B cell (primary cell): ENCODE measurements around the gene TPTE2. TPM values are rescaled to one million over a fixed set of nuclear protein-coding genes. Genes with fewer than 3 reads are reported as not detected.

Experiments used
- ATAC-seq: fragments of 200-7000 bp; cut with Tn5 transposase; one replicate; pipeline ENCODE4 v1.10.0; 2021; ENCODE audit warnings: low read depth, mild to moderate bottlenecking, moderate number of reproducible peaks, moderate library complexity
- CTCF ChIA-PET: fragments of 350-600 bp; sonication (Branson Sonifier 250); formaldehyde crosslinking; loops from one replicate; lab custom pipeline; 2021; ENCODE audit warnings: antibody characterized with exemption, inconsistent platforms; lab: Charles Lee
- POLR2A ChIA-PET: fragments of 350-600 bp; sonication (Branson Sonifier 250); formaldehyde crosslinking; loops from one replicate; lab custom pipeline; 2021; ENCODE audit warnings: antibody characterized with exemption; lab: Charles Lee
- DNase-seq: peaks from one replicate; pipeline ENCODE4 v3.0.0; 2013
- H2AFZ ChIP-seq: 2 replicates; pipeline ENCODE4 v1.6.1; 2012; ENCODE audit warnings: mild to moderate bottlenecking, low read depth, low read length; ENCODE audit not compliant: insufficient read depth, poor library complexity, severe bottlenecking
- H3K27ac ChIP-seq, 2 donors: 1 replicate in 1 of 2; 2 replicates in 1 of 2; pipeline ENCODE4 v1.5.1; 2012 to 2013; ENCODE audit warnings: low read length in 2 of 2, mild to moderate bottlenecking in 2 of 2, moderate library complexity in 1 of 2
- H3K27me3 ChIP-seq, 4 experiments: fragments of 200-600 bp in 1 of 4; sonication (generic) in 1 of 4; replicated peaks in 1 of 4; 1 replicate in 2 of 4; 2 replicates in 2 of 4; pipeline versions ENCODE4 v1.6.1 to v1.7.0; 2013 to 2016; ENCODE audit warnings: low read length in 3 of 4, mild to moderate bottlenecking in 2 of 4, mixed read lengths in 1 of 4, moderate library complexity in 1 of 4; ENCODE audit not compliant: insufficient read depth in 4 of 4, control insufficient read depth in 3 of 4; ENCODE audit errors: control extremely low read depth in 1 of 4
- H3K36me3 ChIP-seq, 2 experiments: replicated peaks in 1 of 2; 1 replicate in 1 of 2; 2 replicates in 1 of 2; pipeline versions ENCODE4 v1.6.1 to v1.7.1; 2013; ENCODE audit warnings: low read length in 1 of 2; ENCODE audit not compliant: insufficient read depth in 2 of 2, control insufficient read depth in 1 of 2; ENCODE audit errors: control extremely low read depth in 1 of 2, extremely low read depth in 1 of 2
- H3K4me1 ChIP-seq, 2 donors: fragments of 200-600 bp in 1 of 2; sonication (generic) in 1 of 2; 1 replicate in 1 of 2; 2 replicates in 1 of 2; pipeline versions ENCODE4 v1.5.1 to v1.6.1; 2013 to 2017; ENCODE audit warnings: low read length in 2 of 2; ENCODE audit not compliant: control insufficient read depth in 2 of 2, insufficient read depth in 2 of 2
- H3K4me2 ChIP-seq: replicated peaks from 2 replicates; pipeline ENCODE3; 2012; ENCODE audit warnings: mild to moderate bottlenecking, low read depth, low read length; ENCODE audit not compliant: poor library complexity, severe bottlenecking
- H3K4me3 ChIP-seq, 5 experiments: fragments of 200-600 bp in 1 of 5; sonication (generic) in 1 of 5; 1 replicate in 3 of 5; 2 replicates in 2 of 5; pipeline versions ENCODE4 v1.5.1 to v1.7.0; 2011 to 2016; ENCODE audit warnings: low read length in 4 of 5, mild to moderate bottlenecking in 4 of 5, low read depth in 2 of 5, control low read depth in 1 of 5, moderate library complexity in 1 of 5; ENCODE audit not compliant: insufficient read depth in 1 of 5; ENCODE audit errors: control extremely low read depth in 1 of 5, extremely low read depth in 1 of 5
- H3K79me2 ChIP-seq: fragments of 200-600 bp; sonication (generic); one replicate; pipeline ENCODE4 v1.6.0; 2016; ENCODE audit warnings: low read length; ENCODE audit not compliant: control insufficient read depth, insufficient read depth
- H3K9ac ChIP-seq: fragments of 200-600 bp; sonication (generic); 2 replicates; pipeline ENCODE4 v1.6.1; 2017; ENCODE audit warnings: mild to moderate bottlenecking, low read length, moderate library complexity
- H3K9me3 ChIP-seq, 3 donors: one replicate each; pipeline versions ENCODE4 v1.6.1 to v1.7.1; 2013; ENCODE audit warnings: low read length in 2 of 3; ENCODE audit not compliant: control insufficient read depth in 2 of 3, insufficient read depth in 1 of 3; ENCODE audit errors: control extremely low read depth in 1 of 3
- H4K20me1 ChIP-seq: 2 replicates; pipeline ENCODE4 v1.6.0; 2012; ENCODE audit warnings: mild to moderate bottlenecking, low read length; ENCODE audit not compliant: insufficient read depth, control insufficient read depth, poor library complexity, severe bottlenecking
- H3K27ac Mint-ChIP-seq: one replicate; pipeline ENCODE4 v1.8.0; 2021; ENCODE audit warnings: mixed read lengths
- H3K27me3 Mint-ChIP-seq: one replicate; pipeline ENCODE4 v1.8.0; 2021; ENCODE audit warnings: mixed read lengths
- H3K4me1 Mint-ChIP-seq: one replicate; pipeline ENCODE4 v1.8.0; 2021; ENCODE audit warnings: mixed read lengths
- H3K4me3 Mint-ChIP-seq: one replicate; pipeline ENCODE4 v1.8.0; 2021; ENCODE audit warnings: mixed read lengths
- H3K9me3 Mint-ChIP-seq: one replicate; pipeline ENCODE4 v1.8.0; 2022; ENCODE audit warnings: mixed read lengths; ENCODE audit not compliant: insufficient read depth
- EZH2 ChIP-seq: IDR thresholded peaks from 2 replicates; pipeline ENCODE4 v1.6.1; 2012; ENCODE audit warnings: borderline replicate concordance, low read depth, mild to moderate bottlenecking, moderate library complexity, low read length; ENCODE audit not compliant: insufficient read depth, poor library complexity, severe bottlenecking
- WGBS: methylation state at CpG from one replicate; pipeline ENCODE4 v1.1.5; 2013; ENCODE audit warnings: missing lambda C conversion rate; ENCODE audit not compliant: insufficient coverage; 5-methylcytosine and 5-hydroxymethylcytosine counted together
- intact Hi-C: fragments of 100-400 bp; cut with micrococcal nuclease; formaldehyde crosslinking; loops from one replicate; pipeline ENCODE4 v1.10.0; 2022
- polyA plus RNA-seq: library from polyadenylated mRNA; depleted of rRNA; stranded (reverse); fragments of >200 nt; gene quantifications from 2 replicates; pipeline ENCODE4 v1.2.3, GENCODE V29; 2012
- total RNA-seq, 2 donors: library from RNA; stranded (reverse); fragments of 120-200 nt in 1 of 2; gene quantifications; 1 replicate in 1 of 2; 2 replicates in 1 of 2; pipeline versions ENCODE4 v1.2.3 to v1.2.4, GENCODE V29; 2013 to 2022
- TF ChIP-seq, protein P1 (sequence below): fragments of 200-600 bp; IDR thresholded peaks from one replicate; pipeline ENCODE4 v1.8.0; 2022; ENCODE audit warnings: antibody characterized with exemption, mild to moderate bottlenecking

The TPTE2 gene
- total and polyA plus RNA-seq, 2 donors (not counting 1 experiment from before 2014, with no cell fraction given) = not detected

DNA sequence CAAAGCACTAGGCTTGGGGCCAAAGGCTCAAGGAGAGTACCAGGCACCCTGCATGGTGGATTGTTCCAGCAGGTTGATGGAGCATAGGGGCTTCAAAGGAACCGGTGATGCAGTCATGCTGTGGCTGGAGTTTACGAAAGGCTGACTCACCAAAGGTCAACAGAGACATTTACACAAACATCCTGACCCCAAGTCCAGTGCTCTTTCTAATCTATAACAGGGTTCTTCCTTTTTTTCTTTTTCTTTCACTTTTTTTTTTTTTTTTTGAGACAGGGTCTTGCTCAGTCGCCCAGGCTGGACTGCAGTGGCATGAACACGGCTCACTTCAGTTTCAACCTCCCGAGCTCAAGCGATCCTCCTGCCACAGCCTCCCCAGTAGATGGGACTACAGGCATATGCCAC, 35.6 kb upstream of the TPTE2 start:
- no peaks in the 10 kb centered on the region for H3K36me3 ChIP-seq
- 75% methylated on average over 6 of the region's 6 CpGs for WGBS
- no peak overlapping the region for H3K27ac Mint-ChIP-seq
- H3K9ac ChIP-seq = no peak overlapping the region
- CTCF ChIA-PET = no interaction called here
- H3K4me1 Mint-ChIP-seq = peaks cover 1% of the 10 kb centered on the region
- TF ChIP-seq, protein P1, sequence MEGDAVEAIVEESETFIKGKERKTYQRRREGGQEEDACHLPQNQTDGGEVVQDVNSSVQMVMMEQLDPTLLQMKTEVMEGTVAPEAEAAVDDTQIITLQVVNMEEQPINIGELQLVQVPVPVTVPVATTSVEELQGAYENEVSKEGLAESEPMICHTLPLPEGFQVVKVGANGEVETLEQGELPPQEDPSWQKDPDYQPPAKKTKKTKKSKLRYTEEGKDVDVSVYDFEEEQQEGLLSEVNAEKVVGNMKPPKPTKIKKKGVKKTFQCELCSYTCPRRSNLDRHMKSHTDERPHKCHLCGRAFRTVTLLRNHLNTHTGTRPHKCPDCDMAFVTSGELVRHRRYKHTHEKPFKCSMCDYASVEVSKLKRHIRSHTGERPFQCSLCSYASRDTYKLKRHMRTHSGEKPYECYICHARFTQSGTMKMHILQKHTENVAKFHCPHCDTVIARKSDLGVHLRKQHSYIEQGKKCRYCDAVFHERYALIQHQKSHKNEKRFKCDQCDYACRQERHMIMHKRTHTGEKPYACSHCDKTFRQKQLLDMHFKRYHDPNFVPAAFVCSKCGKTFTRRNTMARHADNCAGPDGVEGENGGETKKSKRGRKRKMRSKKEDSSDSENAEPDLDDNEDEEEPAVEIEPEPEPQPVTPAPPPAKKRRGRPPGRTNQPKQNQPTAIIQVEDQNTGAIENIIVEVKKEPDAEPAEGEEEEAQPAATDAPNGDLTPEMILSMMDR = no peak
- TF ChIP-seq EZH2 = no peak
- H3K4me3 ChIP-seq = no peak overlapping the region
- no peaks in the 10 kb centered on the region for H3K9me3 Mint-ChIP-seq
- H3K4me2 ChIP-seq = no peak overlapping the region
- DNase-seq (no peak), ATAC-seq (no peak)
- peaks cover 3 to 5% of the 10 kb centered on the region in 2 donors for H3K4me1 ChIP-seq
- peaks cover 30% of the 10 kb centered on the region for H3K27me3 Mint-ChIP-seq
- intact Hi-C loops = no loop called here
- no peak overlapping the region for H3K4me3 Mint-ChIP-seq
- no peaks in the 10 kb centered on the region for H3K79me2 ChIP-seq
- H3K9me3 ChIP-seq = no peaks in the 10 kb centered on the region
- H3K27ac ChIP-seq = no peak overlapping the region
- H4K20me1 ChIP-seq = no peaks in the 10 kb centered on the region
- POLR2A ChIA-PET = no interaction called here
- H3K27me3 ChIP-seq = peaks cover 0 to 18% (median 3%) of the 10 kb centered on the region in 4 experiments
- no peak overlapping the region for H2AFZ ChIP-seq

DNA sequence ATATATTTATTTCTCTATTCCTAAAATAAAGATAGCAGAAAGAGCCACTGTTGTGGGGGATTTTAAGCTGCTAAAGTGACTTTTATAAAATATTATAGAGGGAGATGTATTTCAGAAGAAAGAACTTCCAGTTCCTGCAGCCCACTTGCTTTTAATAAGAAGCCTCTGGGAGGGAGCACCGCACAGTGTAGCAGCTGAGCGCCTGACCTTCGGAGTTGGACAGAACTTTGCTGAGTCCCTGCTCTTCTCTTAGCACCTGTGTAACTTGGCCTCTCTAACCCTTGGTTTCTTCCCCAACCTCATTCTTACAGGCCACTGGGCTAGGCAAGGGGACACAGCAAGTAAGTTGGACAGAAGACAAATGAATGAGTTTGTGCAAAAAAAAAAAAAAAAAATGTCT, 34.8 kb upstream of the TPTE2 start:
- no peaks in the 10 kb centered on the region for H4K20me1 ChIP-seq
- no peaks in the 10 kb centered on the region for H3K9me3 Mint-ChIP-seq
- no peak for TF ChIP-seq EZH2
- TF ChIP-seq, protein P1 = no peak
- no peaks in the 10 kb centered on the region for H3K79me2 ChIP-seq
- no peaks in the 10 kb centered on the region for H3K9me3 ChIP-seq
- DNase-seq = no peak
- H3K9ac ChIP-seq = no peak overlapping the region
- H3K27ac ChIP-seq = no peak overlapping the region
- H3K4me1 Mint-ChIP-seq = peaks cover 5% of the 10 kb centered on the region
- no peak overlapping the region for H3K27ac Mint-ChIP-seq
- ChIA-PET POLR2A (no interaction called here), CTCF (no interaction called here)
- no peak overlapping the region for H3K4me2 ChIP-seq
- H2AFZ ChIP-seq = no peak overlapping the region
- H3K36me3 ChIP-seq = no peaks in the 10 kb centered on the region
- intact Hi-C loops = no loop called here
- peaks cover 34% of the 10 kb centered on the region for H3K27me3 Mint-ChIP-seq
- H3K4me1 ChIP-seq = peaks cover 4 to 5% of the 10 kb centered on the region in 2 donors
- no peak overlapping the region for H3K4me3 ChIP-seq
- ATAC-seq = no peak
- no CpG with 5 or more reads among the region's 3 CpGs for WGBS
- H3K27me3 ChIP-seq = peaks cover 0 to 13% (median 2%) of the 10 kb centered on the region in 4 experiments
- H3K4me3 Mint-ChIP-seq = no peak overlapping the region
